Activated naive CD8-positive, alpha-beta T cell treated with anti-CD3 and anti-CD28 coated beads, Interleukin-2, amount 50 U/mL, for 24 hours (primary cell): Measurements from ENCODE around the gene IGSF23.
"Not testable (repeated sequence)": the region's sequence is repeated elsewhere in the genome, so short reads cannot be mapped to it uniquely, and the experiment has no call there.

Experiments used
- ATAC-seq: fragments of 150-1000 bp; cut with Tn5 transposase; one replicate; pipeline ENCODE4 v1.10.0; 2021
- DNase-seq: peaks from one replicate; pipeline ENCODE4 v3.0.0; 2021
- H3K27ac Mint-ChIP-seq: one replicate; pipeline ENCODE4 v1.8.0; 2021; ENCODE audit warnings: mild to moderate bottlenecking, mixed read lengths
- H3K27me3 Mint-ChIP-seq: one replicate; pipeline ENCODE4 v1.8.0; 2021; ENCODE audit warnings: mixed read lengths
- H3K36me3 Mint-ChIP-seq: one replicate; pipeline ENCODE4 v1.8.0; 2021; ENCODE audit warnings: low read depth, mixed read lengths
- H3K4me1 Mint-ChIP-seq: one replicate; pipeline ENCODE4 v1.8.0; 2021; ENCODE audit warnings: mixed read lengths
- H3K4me3 Mint-ChIP-seq: one replicate; pipeline ENCODE4 v1.8.0; 2021; ENCODE audit warnings: mild to moderate bottlenecking, moderate library complexity, mixed read lengths
- H3K9me3 Mint-ChIP-seq: one replicate; pipeline ENCODE4 v1.8.0; 2021; ENCODE audit warnings: mixed read lengths

The IGSF23 gene

GRCh38 chr19:44596428-44597130 lies 16.8 kb upstream of the IGSF23 start:
- ATAC-seq (no peak), DNase-seq (no peak)
- H3K36me3 Mint-ChIP-seq: no peaks in the 10 kb centered on the region
- H3K4me3 Mint-ChIP-seq: no peak overlapping the region
- H3K27ac Mint-ChIP-seq: no peak overlapping the region
- no peaks in the 10 kb centered on the region for H3K4me1 Mint-ChIP-seq
- H3K9me3 Mint-ChIP-seq: peaks cover 7% of the 10 kb centered on the region
- H3K27me3 Mint-ChIP-seq: peaks cover 16% of the 10 kb centered on the region

GRCh38 chr19:44597131-44597491 lies 16.3 kb upstream of the IGSF23 start:
- DNase-seq (no peak), ATAC-seq (no peak)
- Mint-ChIP-seq H3K36me3 (no peaks in the 10 kb centered on the region), H3K27me3 (peaks cover 16% of the 10 kb centered on the region), H3K4me3 (no peak overlapping the region), H3K9me3 (peaks cover 7% of the 10 kb centered on the region), H3K4me1 (no peaks in the 10 kb centered on the region), H3K27ac (no peak overlapping the region)

- Mint-ChIP-seq H3K4me3 (no peak overlapping the region), H3K9me3 (peaks cover 7% of the 10 kb centered on the region), H3K27ac (no peak overlapping the region), H3K4me1 (no peaks in the 10 kb centered on the region), H3K27me3 (peaks cover 16% of the 10 kb centered on the region), H3K36me3 (no peaks in the 10 kb centered on the region)
- ATAC-seq (no peak), DNase-seq (no peak)
These were observed 15.0 kb upstream of the IGSF23 start for GRCh38 chr19:44598355-44598754.

GRCh38 chr19:44598880-44599279 lies 14.5 kb upstream of the IGSF23 start:
- Mint-ChIP-seq H3K27ac (no peak overlapping the region), H3K4me3 (no peak overlapping the region), H3K9me3 (peaks cover 7% of the 10 kb centered on the region), H3K36me3 (no peaks in the 10 kb centered on the region), H3K4me1 (no peaks in the 10 kb centered on the region), H3K27me3 (peaks cover 16% of the 10 kb centered on the region)
- ATAC-seq (no peak), DNase-seq (no peak)

GRCh38 chr19:44600466-44600865 lies 12.9 kb upstream of the IGSF23 start:
- Mint-ChIP-seq H3K4me1 (no peaks in the 10 kb centered on the region), H3K9me3 (peaks cover 7% of the 10 kb centered on the region), H3K36me3 (no peaks in the 10 kb centered on the region), H3K4me3 (no peak overlapping the region), H3K27ac (no peak overlapping the region), H3K27me3 (peaks cover 12% of the 10 kb centered on the region)
- ATAC-seq (no peak), DNase-seq (no peak)

- no peak for DNase-seq
- no peak for ATAC-seq
- Mint-ChIP-seq H3K4me1 (peaks cover 3% of the 10 kb centered on the region), H3K27me3 (peaks cover 7% of the 10 kb centered on the region), H3K36me3 (no peaks in the 10 kb centered on the region), H3K4me3 (no peak overlapping the region), H3K9me3 (peaks cover 7% of the 10 kb centered on the region), H3K27ac (no peak overlapping the region)
These were observed 11.3 kb upstream of the IGSF23 start for GRCh38 chr19:44602081-44602480.

GRCh38 chr19:44603201-44603945 lies 10.0 kb upstream of the IGSF23 start:
- peaks cover 4% of the 10 kb centered on the region for H3K9me3 Mint-ChIP-seq
- no peak overlapping the region for H3K4me3 Mint-ChIP-seq
- H3K27me3 Mint-ChIP-seq: peaks cover 3% of the 10 kb centered on the region
- DNase-seq: no peak
- no peaks in the 10 kb centered on the region for H3K36me3 Mint-ChIP-seq
- peaks cover 11% of the 10 kb centered on the region for H3K4me1 Mint-ChIP-seq
- no peak for ATAC-seq
- no peak overlapping the region for H3K27ac Mint-ChIP-seq

- ATAC-seq: no peak
- Mint-ChIP-seq H3K36me3 (no peaks in the 10 kb centered on the region), H3K9me3 (peaks cover 4% of the 10 kb centered on the region), H3K4me3 (no peak overlapping the region), H3K27me3 (peaks cover 3% of the 10 kb centered on the region), H3K4me1 (peaks cover 11% of the 10 kb centered on the region), H3K27ac (no peak overlapping the region)
- no peak for DNase-seq
These were observed 9.1 kb upstream of the IGSF23 start for GRCh38 chr19:44604241-44604640.

DNA sequence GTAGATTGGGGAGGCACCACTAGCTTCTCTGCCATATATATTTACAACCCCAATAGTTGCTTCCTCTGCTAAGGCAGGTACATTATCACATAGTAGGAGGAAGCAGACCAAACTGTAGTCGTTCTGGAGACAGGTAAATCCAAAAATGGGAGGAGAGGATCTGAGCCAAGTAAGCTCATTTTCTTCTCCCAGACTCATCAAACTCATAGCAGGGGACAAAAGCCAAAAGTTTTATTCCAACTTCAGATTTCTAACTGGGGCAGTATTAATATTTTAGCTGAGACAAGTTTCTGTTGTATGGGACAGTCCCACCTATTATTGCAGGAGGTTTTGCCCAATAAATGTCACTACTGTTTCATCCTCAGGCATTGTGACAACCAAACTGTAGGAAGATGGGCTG lies 7.8 kb upstream of the IGSF23 start:
- Mint-ChIP-seq H3K27ac (no peak overlapping the region), H3K9me3 (no peaks in the 10 kb centered on the region), H3K4me1 (peaks cover 11% of the 10 kb centered on the region), H3K36me3 (no peaks in the 10 kb centered on the region), H3K4me3 (no peak overlapping the region), H3K27me3 (peaks cover 1% of the 10 kb centered on the region)
- no peak for ATAC-seq
- DNase-seq: no peak

GRCh38 chr19:44607049-44607448 lies 6.3 kb upstream of the IGSF23 start:
- ATAC-seq (no peak), DNase-seq (no peak)
- H3K36me3 Mint-ChIP-seq: no peaks in the 10 kb centered on the region
- peaks cover 11% of the 10 kb centered on the region for H3K4me1 Mint-ChIP-seq
- H3K27ac Mint-ChIP-seq: no peak overlapping the region
- H3K27me3 Mint-ChIP-seq: peaks cover 1% of the 10 kb centered on the region
- no peak overlapping the region for H3K4me3 Mint-ChIP-seq
- H3K9me3 Mint-ChIP-seq: no peaks in the 10 kb centered on the region

DNA sequence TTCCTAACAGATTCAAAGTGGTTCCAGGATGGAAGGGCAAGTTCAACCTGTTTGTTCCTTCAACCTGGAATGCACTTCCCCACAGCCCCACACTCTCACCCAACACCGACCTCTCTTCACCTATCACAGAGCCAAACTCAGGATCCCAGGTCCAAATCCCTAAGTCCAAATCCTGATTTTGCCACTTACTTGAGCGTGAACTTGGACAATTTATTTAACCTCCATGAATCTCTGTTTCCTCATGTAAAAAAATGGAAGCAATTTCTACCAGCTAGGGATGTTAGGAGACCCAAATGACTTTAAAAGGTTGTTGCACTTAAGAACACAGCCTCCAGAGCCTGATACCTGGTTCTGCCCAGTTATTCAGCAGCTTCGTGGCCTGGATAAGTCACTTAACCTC lies 5.4 kb upstream of the IGSF23 start:
- no peak overlapping the region for H3K4me3 Mint-ChIP-seq
- no peaks in the 10 kb centered on the region for H3K36me3 Mint-ChIP-seq
- H3K9me3 Mint-ChIP-seq: no peaks in the 10 kb centered on the region
- peaks cover 11% of the 10 kb centered on the region for H3K4me1 Mint-ChIP-seq
- no peak overlapping the region for H3K27ac Mint-ChIP-seq
- ATAC-seq (no peak), DNase-seq (no peak)
- peaks cover 1% of the 10 kb centered on the region for H3K27me3 Mint-ChIP-seq

GRCh38 chr19:44608391-44608821 lies 5.0 kb upstream of the IGSF23 start:
- Mint-ChIP-seq H3K36me3 (no peaks in the 10 kb centered on the region), H3K4me1 (peaks cover 11% of the 10 kb centered on the region), H3K9me3 (no peaks in the 10 kb centered on the region), H3K27ac (no peak overlapping the region), H3K27me3 (peaks cover 1% of the 10 kb centered on the region), H3K4me3 (no peak overlapping the region)
- no peak for DNase-seq
- no peak for ATAC-seq

GRCh38 chr19:44609219-44609618 lies 4.1 kb upstream of the IGSF23 start:
- no peak overlapping the region for H3K27ac Mint-ChIP-seq
- H3K9me3 Mint-ChIP-seq: no peaks in the 10 kb centered on the region
- no peak for ATAC-seq
- H3K4me3 Mint-ChIP-seq: no peak overlapping the region
- no peaks in the 10 kb centered on the region for H3K36me3 Mint-ChIP-seq
- H3K27me3 Mint-ChIP-seq: peaks cover 1% of the 10 kb centered on the region
- no peak for DNase-seq
- peaks cover 11% of the 10 kb centered on the region for H3K4me1 Mint-ChIP-seq

DNA sequence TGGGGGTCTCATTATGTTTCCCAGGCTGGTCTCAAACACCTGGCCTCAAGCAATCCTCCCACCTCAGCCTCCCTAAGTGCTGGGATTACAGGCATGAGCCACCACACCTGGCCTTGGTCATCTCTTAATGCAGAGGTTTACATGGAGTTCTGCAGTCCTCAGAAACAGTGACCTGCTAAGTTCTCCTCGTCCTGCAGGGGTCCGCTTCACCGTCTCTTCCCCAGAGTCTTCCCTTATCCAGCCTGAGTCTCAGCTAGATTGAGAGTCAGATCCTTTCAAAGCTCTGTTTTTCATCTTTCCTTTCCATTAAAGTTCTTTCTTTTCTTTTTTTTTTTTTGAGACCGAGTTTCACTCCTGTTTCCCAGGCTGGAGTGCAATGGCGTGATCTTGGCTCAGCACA lies 2.9 kb upstream of the IGSF23 start:
- H3K4me3 Mint-ChIP-seq, DNase-seq, ATAC-seq, H3K9me3 Mint-ChIP-seq, H3K36me3 Mint-ChIP-seq, H3K27ac Mint-ChIP-seq, H3K27me3 Mint-ChIP-seq: not testable (repeated sequence)
- peaks cover 11% of the 10 kb centered on the region for H3K4me1 Mint-ChIP-seq

DNA sequence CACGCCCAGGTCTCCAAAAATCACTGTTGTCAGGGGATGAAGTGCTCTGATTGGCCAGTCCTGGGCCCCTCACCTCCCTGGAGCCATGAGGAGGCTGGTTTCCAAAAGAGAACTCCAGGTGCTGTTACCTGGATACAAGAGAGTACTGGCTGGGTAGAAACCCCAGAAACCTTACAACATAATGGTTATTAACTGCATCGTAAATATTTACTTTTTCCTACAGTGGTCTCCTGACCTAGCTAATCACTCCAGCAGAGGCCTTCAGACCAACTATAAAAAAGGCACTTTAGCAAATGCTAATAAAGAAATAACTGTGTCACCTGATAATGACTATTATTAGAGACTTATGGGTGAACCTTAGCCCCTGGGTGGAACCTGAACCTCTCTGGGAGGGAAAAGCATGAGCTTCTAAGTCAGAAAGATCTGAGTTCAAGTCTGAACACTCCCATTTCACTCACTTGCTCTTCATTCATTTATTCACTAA lies 1.5 kb upstream of the IGSF23 start:
- no peak for ATAC-seq
- H3K4me3 Mint-ChIP-seq: no peak overlapping the region

More for the DNA sequence above, 1.5 kb upstream of the IGSF23 start:
- H3K9me3 Mint-ChIP-seq: no peaks in the 10 kb centered on the region
- peaks cover under 1% of the 10 kb centered on the region for H3K27me3 Mint-ChIP-seq
- H3K27ac Mint-ChIP-seq: no peak overlapping the region
- DNase-seq: no peak
- no peaks in the 10 kb centered on the region for H3K36me3 Mint-ChIP-seq
- H3K4me1 Mint-ChIP-seq: peaks cover 10% of the 10 kb centered on the region
